Lower lobe of right lung (tissue), 2 donors: ENCODE data around the gene LYRM9. TPM values are rescaled to one million over a fixed set of nuclear protein-coding genes. Genes with fewer than 3 reads are reported as not detected.
"Not testable (repeated sequence)": the region's sequence is repeated elsewhere in the genome, so short reads cannot be mapped to it uniquely, and the experiment has no call there.

Experiments
- ATAC-seq, 2 donors: fragments of 200-7000 bp; cut with Tn5 transposase; one replicate each; pipeline ENCODE4 v1.9.1; 2020 to 2022; ENCODE audit warnings: mild to moderate bottlenecking in 2 of 2, moderate library complexity in 2 of 2
- DNase-seq: peaks from one replicate; pipeline ENCODE4 v3.0.0-alpha.2; 2020
- H3K27ac ChIP-seq: fragments of 200-600 bp; one replicate; pipeline ENCODE4 v1.8.0; 2022
- H3K27me3 ChIP-seq: fragments of 200-600 bp; one replicate; pipeline ENCODE4 v1.8.0; 2022; ENCODE audit warnings: low read depth
- H3K36me3 ChIP-seq: fragments of 200-600 bp; one replicate; pipeline ENCODE4 v1.8.0; 2022; ENCODE audit warnings: mild to moderate bottlenecking
- H3K4me1 ChIP-seq: fragments of 200-600 bp; one replicate; pipeline ENCODE4 v1.8.0; 2022
- H3K4me3 ChIP-seq: fragments of 200-600 bp; one replicate; pipeline ENCODE4 v1.8.0; 2022; ENCODE audit warnings: mild to moderate bottlenecking
- H3K9me3 ChIP-seq: fragments of 200-600 bp; one replicate; pipeline ENCODE4 v1.8.0; 2022
- intact Hi-C: fragments of 100-400 bp; cut with DNase I; formaldehyde crosslinking; loops from one replicate; pipeline ENCODE4 v1.11.0; 2022
- total RNA-seq: library from RNA; stranded (reverse); fragmentation: NEBNext Ultra II Directional; extraction: Animal tissue kit (Norgen Biotek cat#: 25700); gene quantifications from one replicate; pipeline ENCODE4 v1.2.1, GENCODE V29; 2021
- TF ChIP-seq, protein P1 (sequence below): fragments of 200-600 bp; IDR thresholded peaks from one replicate; pipeline ENCODE4 v1.8.0; 2022; ENCODE audit warnings: antibody characterized with exemption, mild to moderate bottlenecking
- donor health status: DM: no; HTN: yes; CAD: no; lungs with severe emphysema.

LYRM9 gene
- total RNA-seq, 1 donor from 2014 or later, result 8.2 TPM

DNA sequence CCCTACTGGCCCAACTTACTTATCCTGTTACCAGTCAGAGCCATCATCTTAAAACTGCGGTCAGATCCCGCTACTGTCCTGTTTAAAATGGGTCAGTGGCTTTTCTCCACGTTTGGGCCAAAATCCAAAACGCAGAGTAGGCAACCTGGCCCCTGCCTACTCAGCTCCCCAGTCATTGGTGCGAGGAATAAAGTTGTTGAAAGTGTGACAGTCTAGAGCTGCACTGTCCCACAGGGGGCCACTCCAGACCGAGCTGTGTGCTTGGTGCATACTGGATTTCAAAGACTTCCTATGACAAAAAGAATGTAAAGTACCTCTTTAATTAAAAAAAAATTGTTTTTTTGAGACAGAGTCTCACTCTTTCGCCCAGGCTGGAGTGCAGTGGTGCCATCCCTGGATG is 21.2 kb upstream of the LYRM9 start:
- Histone ChIP-seq H3K9me3 (no peaks in the 10 kb centered on the region), H3K27me3 (no peaks in the 10 kb centered on the region), H3K4me3 (no peak overlapping the region), H3K36me3 (no peaks in the 10 kb centered on the region), H3K27ac (no peak overlapping the region), H3K4me1 (no peaks in the 10 kb centered on the region)
- intact Hi-C loops, result no loop called here
- DNase-seq (no peak), ATAC-seq (no peak)
- TF ChIP-seq, protein P1, sequence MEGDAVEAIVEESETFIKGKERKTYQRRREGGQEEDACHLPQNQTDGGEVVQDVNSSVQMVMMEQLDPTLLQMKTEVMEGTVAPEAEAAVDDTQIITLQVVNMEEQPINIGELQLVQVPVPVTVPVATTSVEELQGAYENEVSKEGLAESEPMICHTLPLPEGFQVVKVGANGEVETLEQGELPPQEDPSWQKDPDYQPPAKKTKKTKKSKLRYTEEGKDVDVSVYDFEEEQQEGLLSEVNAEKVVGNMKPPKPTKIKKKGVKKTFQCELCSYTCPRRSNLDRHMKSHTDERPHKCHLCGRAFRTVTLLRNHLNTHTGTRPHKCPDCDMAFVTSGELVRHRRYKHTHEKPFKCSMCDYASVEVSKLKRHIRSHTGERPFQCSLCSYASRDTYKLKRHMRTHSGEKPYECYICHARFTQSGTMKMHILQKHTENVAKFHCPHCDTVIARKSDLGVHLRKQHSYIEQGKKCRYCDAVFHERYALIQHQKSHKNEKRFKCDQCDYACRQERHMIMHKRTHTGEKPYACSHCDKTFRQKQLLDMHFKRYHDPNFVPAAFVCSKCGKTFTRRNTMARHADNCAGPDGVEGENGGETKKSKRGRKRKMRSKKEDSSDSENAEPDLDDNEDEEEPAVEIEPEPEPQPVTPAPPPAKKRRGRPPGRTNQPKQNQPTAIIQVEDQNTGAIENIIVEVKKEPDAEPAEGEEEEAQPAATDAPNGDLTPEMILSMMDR, result no peak

DNA sequence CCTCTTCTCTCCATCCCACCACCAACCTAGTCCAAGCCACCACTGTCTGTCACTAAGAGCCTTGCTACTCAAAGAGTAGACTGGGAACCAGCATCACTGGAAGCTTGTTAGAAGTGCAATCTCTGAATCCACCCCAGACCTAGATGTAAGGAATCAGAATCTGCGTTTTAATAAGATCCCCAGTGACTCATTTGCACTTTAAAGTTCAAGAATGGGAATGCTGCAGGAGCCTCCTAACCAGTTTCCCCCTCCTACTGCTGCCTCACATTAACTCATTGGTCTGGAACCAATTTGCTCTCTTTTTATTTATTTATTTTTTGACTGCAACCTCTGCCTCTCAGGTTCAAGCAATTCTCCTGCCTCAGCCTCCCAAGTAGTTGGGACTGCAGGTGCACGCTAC is 19.8 kb upstream of the LYRM9 start:
- no peak overlapping the region for H3K27ac ChIP-seq
- H3K4me1 ChIP-seq, result no peaks in the 10 kb centered on the region
- TF ChIP-seq, protein P1, result no peak
- DNase-seq (no peak), ATAC-seq (no peak)
- no peaks in the 10 kb centered on the region for H3K27me3 ChIP-seq
- no peak overlapping the region for H3K4me3 ChIP-seq
- no peaks in the 10 kb centered on the region for H3K9me3 ChIP-seq
- intact Hi-C loops, result no loop called here
- no peaks in the 10 kb centered on the region for H3K36me3 ChIP-seq

DNA sequence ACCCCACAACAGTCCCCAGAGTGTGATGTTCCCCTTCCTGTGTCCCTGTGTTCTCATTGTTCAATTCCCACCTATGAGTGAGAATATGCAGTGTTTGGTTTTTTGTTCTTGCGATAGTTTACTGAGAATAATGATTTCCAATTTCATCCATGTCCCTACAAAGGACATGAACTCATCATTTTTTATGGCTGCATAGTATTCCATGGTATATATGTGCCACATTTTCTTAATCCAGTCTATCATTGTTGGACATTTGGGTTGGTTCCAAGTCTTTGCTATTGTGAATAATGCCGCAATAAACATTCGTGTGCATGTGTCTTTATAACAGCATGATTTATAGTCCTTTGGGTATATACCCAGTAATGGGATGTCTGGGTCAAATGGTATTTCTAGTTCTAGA is 19.1 kb upstream of the LYRM9 start:
- intact Hi-C loops, H3K4me3 ChIP-seq, H3K9me3 ChIP-seq, H3K36me3 ChIP-seq, H3K27ac ChIP-seq, DNase-seq, H3K27me3 ChIP-seq, H3K4me1 ChIP-seq, ATAC-seq: not testable (repeated sequence)

DNA sequence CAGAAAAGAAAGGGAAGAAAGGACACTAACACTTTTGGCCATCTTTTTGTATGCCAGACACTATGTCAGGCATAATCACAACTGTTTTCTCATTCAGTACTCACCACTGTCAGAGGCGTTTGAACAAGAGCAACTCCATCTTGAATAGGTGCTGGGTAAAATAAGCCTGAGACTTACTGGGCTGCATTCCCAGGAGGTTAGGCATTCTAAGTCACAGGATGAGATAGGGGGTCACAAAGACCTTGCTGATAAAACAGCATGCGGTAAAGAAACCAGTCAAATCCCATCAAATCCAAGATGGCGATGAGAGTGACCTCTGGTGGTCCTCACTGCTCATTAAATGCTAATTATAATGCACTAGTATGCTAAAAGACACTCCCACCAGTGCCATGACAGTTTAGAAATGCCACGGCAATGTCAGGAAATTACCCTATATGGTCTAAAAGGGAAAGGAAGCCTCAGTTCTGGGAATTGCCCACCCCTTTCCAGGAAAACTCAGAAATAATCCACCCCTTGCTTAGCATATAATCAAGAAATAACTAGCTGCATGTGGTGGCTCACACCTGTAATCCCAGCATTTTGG is 14.9 kb upstream of the LYRM9 start:
- DNase-seq, result no peak

DNA sequence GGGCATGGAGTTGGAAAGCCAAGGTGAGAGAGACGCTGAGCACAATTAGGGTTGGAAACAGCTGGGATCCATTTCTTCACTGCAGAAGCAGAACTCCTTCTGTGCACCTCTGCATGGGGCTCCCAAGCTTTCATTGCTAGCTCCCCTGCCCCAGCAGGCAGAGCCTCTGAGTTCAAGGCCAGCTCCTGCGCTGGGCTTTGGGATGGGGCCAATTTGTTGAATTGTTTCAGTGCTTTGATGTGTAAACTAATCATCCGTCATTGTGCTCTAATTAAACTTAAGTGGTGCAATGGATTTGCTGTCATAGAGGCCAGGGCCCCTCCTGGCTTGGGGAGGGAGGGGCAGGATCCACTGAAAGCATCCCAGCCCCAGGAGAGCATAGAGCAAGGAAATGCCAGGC is 13.5 kb upstream of the LYRM9 start:
- H3K9me3 ChIP-seq, result no peaks in the 10 kb centered on the region
- no peak overlapping the region for H3K27ac ChIP-seq
- H3K27me3 ChIP-seq, result no peaks in the 10 kb centered on the region
- H3K36me3 ChIP-seq, result no peaks in the 10 kb centered on the region
- no peak for DNase-seq
- intact Hi-C loops, result no loop called here
- no peak for ATAC-seq
- H3K4me3 ChIP-seq, result no peak overlapping the region
- H3K4me1 ChIP-seq, result no peaks in the 10 kb centered on the region
- TF ChIP-seq, protein P1, result no peak

More for the DNA sequence above, 14.9 kb upstream of the LYRM9 start:
- Histone ChIP-seq H3K4me3 (no peak overlapping the region), H3K27ac (no peak overlapping the region), H3K9me3 (no peaks in the 10 kb centered on the region), H3K27me3 (no peaks in the 10 kb centered on the region), H3K36me3 (no peaks in the 10 kb centered on the region), H3K4me1 (no peaks in the 10 kb centered on the region)
- intact Hi-C loops, result no loop called here
- TF ChIP-seq, protein P1, result no peak
- ATAC-seq, result no peak

DNA sequence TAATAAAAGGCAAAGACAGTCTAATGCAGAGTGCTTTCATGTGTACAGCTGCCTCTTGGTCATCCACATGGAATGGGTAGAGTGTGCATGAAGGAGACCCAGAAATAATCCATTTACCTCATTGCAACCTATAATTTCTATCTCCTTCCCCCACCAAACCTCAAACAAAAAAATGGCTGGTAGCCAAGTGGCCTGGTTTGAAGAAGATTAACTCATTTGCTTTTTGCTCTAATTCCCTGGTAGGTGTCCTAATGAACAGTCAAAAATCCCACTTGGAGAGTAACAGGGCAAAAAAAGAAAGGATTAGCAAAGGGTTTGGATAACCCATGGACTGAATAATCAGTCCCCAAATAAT is 13.0 kb upstream of the LYRM9 start:
- ATAC-seq (no peak), DNase-seq (no peak)
- Histone ChIP-seq H3K4me1 (no peaks in the 10 kb centered on the region), H3K4me3 (no peak overlapping the region), H3K9me3 (no peaks in the 10 kb centered on the region), H3K36me3 (no peaks in the 10 kb centered on the region), H3K27me3 (no peaks in the 10 kb centered on the region), H3K27ac (no peak overlapping the region)
- TF ChIP-seq, protein P1, result no peak
- intact Hi-C loops, result no loop called here
